Measurements from ENCODE around the gene ZEB1. TPM values are rescaled to one million over a fixed set of nuclear protein-coding genes. Genes with fewer than 3 reads are reported as not detected.
"Not testable (repeated sequence)": the region's sequence is repeated elsewhere in the genome, so short reads cannot be mapped to it uniquely, and the experiment has no call there.

Gene ZEB1
- total and polyA plus RNA-seq, 9 of the 15 experiments (the other 6 are each of a cell fraction or from before 2014, with no cell fraction given), result 2.1 to 8.4 (median 4.9) TPM

GRCh38 chr10:31362023-31362641, 43.1 kb downstream of the ZEB1 start:
- CTCF ChIA-PET (ENCODE audit: low intra/inter-chr PET ratio), result no interaction called here
- Histone ChIP-seq H3K79me2 (ENCODE audit: control insufficient read depth, insufficient read depth, low read length) (no peaks in the 10 kb centered on the region), H3K4me3 (no peak overlapping the region), H3K9ac (ENCODE audit: insufficient read depth in 1 of 2, low read depth in 2 of 2, low read length in 2 of 2) (no peak overlapping the region), H3K9me1 (ENCODE audit: control insufficient read depth, insufficient read depth, low read length) (no peaks in the 10 kb centered on the region), H3K9me3 (replicated peaks; ENCODE audit: control insufficient read depth, insufficient read depth, low read depth, low read length) (no peaks in the 10 kb centered on the region), H3K4me2 (ENCODE audit: insufficient read depth, low read length) (no peak overlapping the region), H3K36me3 (ENCODE audit: control insufficient read depth, insufficient read depth, low read length) (no peaks in the 10 kb centered on the region), H3K4me1 (replicated peaks in 1 of 2; ENCODE audit: control insufficient read depth in 2 of 2, insufficient read depth in 2 of 2, low read length in 2 of 2) (no peaks in the 10 kb centered on the region), H3K27me3 (ENCODE audit: control insufficient read depth in 2 of 2, insufficient read depth in 2 of 2, low read length in 2 of 2) (no peaks in the 10 kb centered on the region), H3K27ac (ENCODE audit: extremely low read depth, low read depth, low read length) (no peak overlapping the region), H4K20me1 (replicated peaks; ENCODE audit: control insufficient read depth, insufficient read depth, low read length) (no peaks in the 10 kb centered on the region), H2AFZ (ENCODE audit: low read depth, low read length) (no peak overlapping the region)
- TF ChIP-seq CHD1 (IDR thresholded peaks at IDR 0.05; ENCODE audit: low read length) (no peak), NFATC3 (IDR thresholded peaks at IDR 0.05) (no peak), SMARCA4 (IDR thresholded peaks at IDR 0.05) (no peak), TRIM24 (IDR thresholded peaks at IDR 0.05) (no peak)
- TF ChIP-seq, protein P1, sequence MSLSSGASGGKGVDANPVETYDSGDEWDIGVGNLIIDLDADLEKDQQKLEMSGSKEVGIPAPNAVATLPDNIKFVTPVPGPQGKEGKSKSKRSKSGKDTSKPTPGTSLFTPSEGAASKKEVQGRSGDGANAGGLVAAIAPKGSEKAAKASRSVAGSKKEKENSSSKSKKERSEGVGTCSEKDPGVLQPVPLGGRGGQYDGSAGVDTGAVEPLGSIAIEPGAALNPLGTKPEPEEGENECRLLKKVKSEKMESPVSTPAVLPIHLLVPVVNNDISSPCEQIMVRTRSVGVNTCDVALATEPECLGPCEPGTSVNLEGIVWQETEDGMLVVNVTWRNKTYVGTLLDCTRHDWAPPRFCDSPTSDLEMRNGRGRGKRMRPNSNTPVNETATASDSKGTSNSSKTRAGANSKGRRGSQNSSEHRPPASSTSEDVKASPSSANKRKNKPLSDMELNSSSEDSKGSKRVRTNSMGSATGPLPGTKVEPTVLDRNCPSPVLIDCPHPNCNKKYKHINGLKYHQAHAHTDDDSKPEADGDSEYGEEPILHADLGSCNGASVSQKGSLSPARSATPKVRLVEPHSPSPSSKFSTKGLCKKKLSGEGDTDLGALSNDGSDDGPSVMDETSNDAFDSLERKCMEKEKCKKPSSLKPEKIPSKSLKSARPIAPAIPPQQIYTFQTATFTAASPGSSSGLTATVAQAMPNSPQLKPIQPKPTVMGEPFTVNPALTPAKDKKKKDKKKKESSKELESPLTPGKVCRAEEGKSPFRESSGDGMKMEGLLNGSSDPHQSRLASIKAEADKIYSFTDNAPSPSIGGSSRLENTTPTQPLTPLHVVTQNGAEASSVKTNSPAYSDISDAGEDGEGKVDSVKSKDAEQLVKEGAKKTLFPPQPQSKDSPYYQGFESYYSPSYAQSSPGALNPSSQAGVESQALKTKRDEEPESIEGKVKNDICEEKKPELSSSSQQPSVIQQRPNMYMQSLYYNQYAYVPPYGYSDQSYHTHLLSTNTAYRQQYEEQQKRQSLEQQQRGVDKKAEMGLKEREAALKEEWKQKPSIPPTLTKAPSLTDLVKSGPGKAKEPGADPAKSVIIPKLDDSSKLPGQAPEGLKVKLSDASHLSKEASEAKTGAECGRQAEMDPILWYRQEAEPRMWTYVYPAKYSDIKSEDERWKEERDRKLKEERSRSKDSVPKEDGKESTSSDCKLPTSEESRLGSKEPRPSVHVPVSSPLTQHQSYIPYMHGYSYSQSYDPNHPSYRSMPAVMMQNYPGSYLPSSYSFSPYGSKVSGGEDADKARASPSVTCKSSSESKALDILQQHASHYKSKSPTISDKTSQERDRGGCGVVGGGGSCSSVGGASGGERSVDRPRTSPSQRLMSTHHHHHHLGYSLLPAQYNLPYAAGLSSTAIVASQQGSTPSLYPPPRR (CRISPR knock-in tag; IDR thresholded peaks at IDR 0.05; ENCODE audit: borderline replicate concordance), result no peak
- TF ChIP-seq, protein P2, sequence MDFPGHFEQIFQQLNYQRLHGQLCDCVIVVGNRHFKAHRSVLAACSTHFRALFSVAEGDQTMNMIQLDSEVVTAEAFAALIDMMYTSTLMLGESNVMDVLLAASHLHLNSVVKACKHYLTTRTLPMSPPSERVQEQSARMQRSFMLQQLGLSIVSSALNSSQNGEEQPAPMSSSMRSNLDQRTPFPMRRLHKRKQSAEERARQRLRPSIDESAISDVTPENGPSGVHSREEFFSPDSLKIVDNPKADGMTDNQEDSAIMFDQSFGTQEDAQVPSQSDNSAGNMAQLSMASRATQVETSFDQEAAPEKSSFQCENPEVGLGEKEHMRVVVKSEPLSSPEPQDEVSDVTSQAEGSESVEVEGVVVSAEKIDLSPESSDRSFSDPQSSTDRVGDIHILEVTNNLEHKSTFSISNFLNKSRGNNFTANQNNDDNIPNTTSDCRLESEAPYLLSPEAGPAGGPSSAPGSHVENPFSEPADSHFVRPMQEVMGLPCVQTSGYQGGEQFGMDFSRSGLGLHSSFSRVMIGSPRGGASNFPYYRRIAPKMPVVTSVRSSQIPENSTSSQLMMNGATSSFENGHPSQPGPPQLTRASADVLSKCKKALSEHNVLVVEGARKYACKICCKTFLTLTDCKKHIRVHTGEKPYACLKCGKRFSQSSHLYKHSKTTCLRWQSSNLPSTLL (IDR thresholded peaks at IDR 0.05), result no peak
- no peak for FAIRE-seq
- BruUV-seq (replicated peaks), result no TSS peak
- intact Hi-C loops (cut with micrococcal nuclease) (no loop called here), in situ Hi-C loops (cut with MboI) (no loop called here)
- WGBS (ENCODE audit: insufficient coverage, low coverage, missing lambda C conversion rate), result 64% methylated on average over 18 of the region's 44 CpGs
- DNase-seq (ENCODE audit: extremely low read depth in 1 of 4, low spot score in 3 of 4), result no peak
- POLR2A ChIA-PET, result no interaction called here
- ATAC-seq, result no peak

GRCh38 chr10:31363696-31364095, 44.7 kb downstream of the ZEB1 start:
- H3K36me3 ChIP-seq (ENCODE audit: control insufficient read depth, insufficient read depth, low read length); H3K9me3 ChIP-seq (replicated peaks; ENCODE audit: control insufficient read depth, insufficient read depth, low read depth, low read length); CTCF ChIA-PET (ENCODE audit: low intra/inter-chr PET ratio); intact Hi-C loops (cut with micrococcal nuclease); DNase-seq (ENCODE audit: extremely low read depth in 1 of 4, low spot score in 3 of 4); H3K4me1 ChIP-seq (replicated peaks in 1 of 2; ENCODE audit: control insufficient read depth in 2 of 2, insufficient read depth in 2 of 2, low read length in 2 of 2); H3K9me1 ChIP-seq (ENCODE audit: control insufficient read depth, insufficient read depth, low read length); H3K4me2 ChIP-seq (ENCODE audit: insufficient read depth, low read length); FAIRE-seq; H4K20me1 ChIP-seq (replicated peaks; ENCODE audit: control insufficient read depth, insufficient read depth, low read length); ATAC-seq; BruUV-seq (replicated peaks); H3K27ac ChIP-seq (ENCODE audit: extremely low read depth, low read depth, low read length); H2AFZ ChIP-seq (ENCODE audit: low read depth, low read length); POLR2A ChIA-PET; H3K27me3 ChIP-seq (ENCODE audit: control insufficient read depth in 2 of 2, insufficient read depth in 2 of 2, low read length in 2 of 2); H3K4me3 ChIP-seq; H3K9ac ChIP-seq (ENCODE audit: insufficient read depth in 1 of 2, low read depth in 2 of 2, low read length in 2 of 2); in situ Hi-C loops (cut with MboI); H3K79me2 ChIP-seq (ENCODE audit: control insufficient read depth, insufficient read depth, low read length): not testable (repeated sequence)
- WGBS (ENCODE audit: insufficient coverage, low coverage, missing lambda C conversion rate), result 61% methylated on average over 10 of the region's 19 CpGs
